ENCODE data around the gene IFT172. TPM values are rescaled to one million over a fixed set of nuclear protein-coding genes. Genes with fewer than 3 reads are reported as not detected.

The IFT172 gene
- polyA plus RNA-seq, 1 experiment = 20.4 TPM

GRCh38 chr2:27522400-27522945 is 32.9 kb upstream of the IFT172 start:
- no peak overlapping the region for H3K4me3 ChIP-seq (ENCODE audit: low read depth, low read length)
- no peak for DNase-seq (ENCODE audit: low read depth, low spot score)
- no peaks in the 10 kb centered on the region for H3K9me3 ChIP-seq (ENCODE audit: control insufficient read depth, insufficient read depth, low read length)
- POLR2A ChIA-PET = no interaction called here
- CTCF ChIA-PET = no interaction called here
- TF ChIP-seq, protein P1, sequence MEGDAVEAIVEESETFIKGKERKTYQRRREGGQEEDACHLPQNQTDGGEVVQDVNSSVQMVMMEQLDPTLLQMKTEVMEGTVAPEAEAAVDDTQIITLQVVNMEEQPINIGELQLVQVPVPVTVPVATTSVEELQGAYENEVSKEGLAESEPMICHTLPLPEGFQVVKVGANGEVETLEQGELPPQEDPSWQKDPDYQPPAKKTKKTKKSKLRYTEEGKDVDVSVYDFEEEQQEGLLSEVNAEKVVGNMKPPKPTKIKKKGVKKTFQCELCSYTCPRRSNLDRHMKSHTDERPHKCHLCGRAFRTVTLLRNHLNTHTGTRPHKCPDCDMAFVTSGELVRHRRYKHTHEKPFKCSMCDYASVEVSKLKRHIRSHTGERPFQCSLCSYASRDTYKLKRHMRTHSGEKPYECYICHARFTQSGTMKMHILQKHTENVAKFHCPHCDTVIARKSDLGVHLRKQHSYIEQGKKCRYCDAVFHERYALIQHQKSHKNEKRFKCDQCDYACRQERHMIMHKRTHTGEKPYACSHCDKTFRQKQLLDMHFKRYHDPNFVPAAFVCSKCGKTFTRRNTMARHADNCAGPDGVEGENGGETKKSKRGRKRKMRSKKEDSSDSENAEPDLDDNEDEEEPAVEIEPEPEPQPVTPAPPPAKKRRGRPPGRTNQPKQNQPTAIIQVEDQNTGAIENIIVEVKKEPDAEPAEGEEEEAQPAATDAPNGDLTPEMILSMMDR (IDR thresholded peaks at IDR 0.05; ENCODE audit: low read depth, low read length) = no peak
- no peak overlapping the region for H3K27ac ChIP-seq (ENCODE audit: low read depth, low read length)
- peaks cover 18% of the 10 kb centered on the region for H3K27me3 ChIP-seq (ENCODE audit: control insufficient read depth, insufficient read depth, low read length)

DNA sequence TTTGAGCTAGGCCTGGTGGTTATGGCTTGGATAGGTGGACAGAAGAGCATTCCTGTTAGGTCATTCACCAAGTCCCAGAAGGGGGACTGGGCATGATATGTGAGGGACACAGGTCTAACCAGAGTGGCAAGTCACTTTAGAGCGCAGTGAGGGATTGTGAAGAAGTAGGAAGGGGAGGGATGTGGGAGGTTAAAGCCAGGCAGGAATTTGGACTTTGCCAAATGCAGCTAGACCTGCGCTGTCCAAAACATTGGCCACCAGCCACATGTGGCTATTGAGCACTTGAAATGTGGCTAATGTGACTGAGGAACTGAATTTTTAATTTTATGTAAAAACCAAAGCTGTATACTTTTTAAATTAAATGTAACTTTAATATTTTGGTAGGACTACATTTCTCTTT is 30.8 kb upstream of the IFT172 start:
- Histone ChIP-seq H3K27ac (ENCODE audit: low read depth, low read length) (no peak overlapping the region), H3K4me3 (ENCODE audit: low read depth, low read length) (no peak overlapping the region), H3K27me3 (ENCODE audit: control insufficient read depth, insufficient read depth, low read length) (peaks cover 19% of the 10 kb centered on the region), H3K9me3 (ENCODE audit: control insufficient read depth, insufficient read depth, low read length) (no peaks in the 10 kb centered on the region)
- DNase-seq (ENCODE audit: low read depth, low spot score) = no peak
- ChIA-PET CTCF (interaction anchor here (1.1 kb wide), 1 partner anchor 163 kb away, joined by 4 read pairs; no protein-coding TSS in a partner anchor), POLR2A (no interaction called here)
- TF ChIP-seq, protein P1 (IDR thresholded peaks at IDR 0.05; ENCODE audit: low read depth, low read length) = no peak

GRCh38 chr2:27518782-27519113 is 29.2 kb upstream of the IFT172 start:
- TF ChIP-seq, protein P1 (IDR thresholded peaks at IDR 0.05; ENCODE audit: low read depth, low read length) = no peak
- ChIA-PET CTCF (no interaction called here), POLR2A (no interaction called here)
- no peak overlapping the region for H3K4me3 ChIP-seq (ENCODE audit: low read depth, low read length)
- no peaks in the 10 kb centered on the region for H3K9me3 ChIP-seq (ENCODE audit: control insufficient read depth, insufficient read depth, low read length)
- no peak overlapping the region for H3K27ac ChIP-seq (ENCODE audit: low read depth, low read length)
- no peak for DNase-seq (ENCODE audit: low read depth, low spot score)
- H3K27me3 ChIP-seq (ENCODE audit: control insufficient read depth, insufficient read depth, low read length) = peaks cover 19% of the 10 kb centered on the region

GRCh38 chr2:27518113-27518781 is 28.7 kb upstream of the IFT172 start:
- peaks cover 14% of the 10 kb centered on the region for H3K27me3 ChIP-seq (ENCODE audit: control insufficient read depth, insufficient read depth, low read length)
- TF ChIP-seq, protein P1 (IDR thresholded peaks at IDR 0.05; ENCODE audit: low read depth, low read length) = no peak
- POLR2A ChIA-PET = interaction anchor here (0.6 kb wide), 1 partner anchor 138 kb away, joined by 3 read pairs; no protein-coding TSS in a partner anchor
- H3K9me3 ChIP-seq (ENCODE audit: control insufficient read depth, insufficient read depth, low read length) = no peaks in the 10 kb centered on the region
- no peak overlapping the region for H3K4me3 ChIP-seq (ENCODE audit: low read depth, low read length)
- no peak overlapping the region for H3K27ac ChIP-seq (ENCODE audit: low read depth, low read length)
- CTCF ChIA-PET = no interaction called here
- no peak for DNase-seq (ENCODE audit: low read depth, low spot score)

DNA sequence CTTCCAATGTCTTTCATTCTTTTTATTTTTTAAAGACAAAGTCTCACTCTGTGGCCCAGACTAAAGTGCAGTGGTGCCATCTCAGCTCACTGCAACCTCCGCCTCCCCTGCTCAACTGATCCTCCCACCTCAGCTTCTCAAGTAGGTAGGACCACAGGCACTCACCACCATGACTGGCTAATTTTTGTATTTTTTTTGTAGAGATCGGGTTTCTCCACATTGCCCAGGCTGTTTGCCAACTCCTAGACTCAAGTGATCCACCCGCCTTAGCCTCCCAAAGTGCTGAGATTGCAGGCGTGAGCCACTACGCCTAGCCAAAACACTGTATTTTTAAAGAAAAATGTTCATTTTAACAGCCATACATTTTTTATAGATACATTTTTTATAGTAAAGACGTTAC is 19.8 kb upstream of the IFT172 start:
- H3K27me3 ChIP-seq (ENCODE audit: control insufficient read depth, insufficient read depth, low read length) = peaks cover 2% of the 10 kb centered on the region
- TF ChIP-seq, protein P1 (IDR thresholded peaks at IDR 0.05; ENCODE audit: low read depth, low read length) = no peak
- ChIA-PET POLR2A (no interaction called here), CTCF (no interaction called here)
- no peaks in the 10 kb centered on the region for H3K9me3 ChIP-seq (ENCODE audit: control insufficient read depth, insufficient read depth, low read length)
- no peak overlapping the region for H3K27ac ChIP-seq (ENCODE audit: low read depth, low read length)
- peak; percentile 13 for DNase-seq (ENCODE audit: low read depth, low spot score)
- H3K4me3 ChIP-seq (ENCODE audit: low read depth, low read length) = no peak overlapping the region

All from AG04450 (cell line).